Natural killer cell (primary cell): ENCODE measurements around the gene PDXP. TPM values are rescaled to one million over a fixed set of nuclear protein-coding genes. Genes with fewer than 3 reads are reported as not detected.

Experiments
- ATAC-seq, 3 donors: fragments of 150-1000 bp in 2 of 3; fragments of 200-7000 bp in 1 of 3; cut with Tn5 transposase; 1 replicate in 1 of 3; 2 replicates in 2 of 3; pipeline ENCODE4 v1.10.0; 2021; ENCODE audit warnings: mild to moderate bottlenecking in 2 of 3, moderate library complexity in 2 of 3
- DNase-seq, 2 donors: peaks; one replicate each; pipeline versions ENCODE4 v3.0.0 to v3.0.0-alpha.2; 2013 to 2021; ENCODE audit warnings: mixed read lengths in 1 of 2
- H3K27ac ChIP-seq: one replicate; pipeline ENCODE4 v1.5.1; 2013; ENCODE audit warnings: mild to moderate bottlenecking, low read length
- H3K27me3 ChIP-seq: one replicate; pipeline ENCODE4 v1.6.1; 2013; ENCODE audit warnings: low read length; ENCODE audit not compliant: control insufficient read depth, insufficient read depth
- H3K36me3 ChIP-seq: one replicate; pipeline ENCODE4 v1.6.1; 2013; ENCODE audit warnings: low read length; ENCODE audit not compliant: control insufficient read depth, insufficient read depth
- H3K4me1 ChIP-seq: one replicate; pipeline ENCODE4 v1.6.1; 2013; ENCODE audit warnings: low read length; ENCODE audit not compliant: control insufficient read depth, insufficient read depth
- H3K4me3 ChIP-seq: one replicate; pipeline ENCODE4 v1.5.1; 2013; ENCODE audit warnings: low read length
- H3K9me3 ChIP-seq: one replicate; pipeline ENCODE4 v1.6.1; 2013; ENCODE audit warnings: low read length; ENCODE audit not compliant: control insufficient read depth, insufficient read depth
- H3K27ac Mint-ChIP-seq, 2 donors: one replicate each; pipeline ENCODE4 v1.8.0; 2022; ENCODE audit warnings: mild to moderate bottlenecking in 2 of 2, mixed read lengths in 2 of 2, moderate library complexity in 1 of 2
- H3K27me3 Mint-ChIP-seq, 2 donors: one replicate each; pipeline ENCODE4 v1.8.0; 2022; ENCODE audit warnings: low read depth in 2 of 2, mixed read lengths in 2 of 2
- H3K36me3 Mint-ChIP-seq: one replicate; pipeline ENCODE4 v1.8.0; 2022; ENCODE audit warnings: mixed read lengths
- H3K4me1 Mint-ChIP-seq, 2 donors: one replicate each; pipeline ENCODE4 v1.8.0; 2022; ENCODE audit warnings: mixed read lengths in 2 of 2
- H3K4me3 Mint-ChIP-seq: one replicate; pipeline ENCODE4 v1.8.0; 2022; ENCODE audit warnings: mild to moderate bottlenecking, moderate library complexity, mixed read lengths
- H3K9me3 Mint-ChIP-seq, 2 donors: one replicate each; pipeline ENCODE4 v1.8.0; 2022; ENCODE audit warnings: mixed read lengths in 2 of 2
- WGBS: methylation state at CpG from one replicate; pipeline ENCODE4 v1.1.7; 2013; ENCODE audit warnings: missing lambda C conversion rate; ENCODE audit not compliant: insufficient coverage; 5-methylcytosine and 5-hydroxymethylcytosine counted together
- intact Hi-C: fragments of 100-400 bp; cut with micrococcal nuclease; formaldehyde crosslinking; loops from one replicate; pipeline ENCODE4 v1.14.2; 2022
- total RNA-seq, 4 donors: library from RNA; stranded (reverse); fragments of 120-200 nt in 1 of 4; gene quantifications; one replicate each; pipeline versions ENCODE4 v1.2.3 to v1.2.4, GENCODE V29; 2013 to 2022
- TF ChIP-seq, protein P1 (sequence below): fragments of 200-600 bp; IDR thresholded peaks from one replicate; pipeline ENCODE4 v1.8.0; 2022; ENCODE audit warnings: antibody characterized with exemption

The PDXP gene
- total RNA-seq, 3 donors from 2014 or later (not counting 1 experiment from before 2014, with no cell fraction given) = 8.3 to 14.2 (median 13.4) TPM

DNA sequence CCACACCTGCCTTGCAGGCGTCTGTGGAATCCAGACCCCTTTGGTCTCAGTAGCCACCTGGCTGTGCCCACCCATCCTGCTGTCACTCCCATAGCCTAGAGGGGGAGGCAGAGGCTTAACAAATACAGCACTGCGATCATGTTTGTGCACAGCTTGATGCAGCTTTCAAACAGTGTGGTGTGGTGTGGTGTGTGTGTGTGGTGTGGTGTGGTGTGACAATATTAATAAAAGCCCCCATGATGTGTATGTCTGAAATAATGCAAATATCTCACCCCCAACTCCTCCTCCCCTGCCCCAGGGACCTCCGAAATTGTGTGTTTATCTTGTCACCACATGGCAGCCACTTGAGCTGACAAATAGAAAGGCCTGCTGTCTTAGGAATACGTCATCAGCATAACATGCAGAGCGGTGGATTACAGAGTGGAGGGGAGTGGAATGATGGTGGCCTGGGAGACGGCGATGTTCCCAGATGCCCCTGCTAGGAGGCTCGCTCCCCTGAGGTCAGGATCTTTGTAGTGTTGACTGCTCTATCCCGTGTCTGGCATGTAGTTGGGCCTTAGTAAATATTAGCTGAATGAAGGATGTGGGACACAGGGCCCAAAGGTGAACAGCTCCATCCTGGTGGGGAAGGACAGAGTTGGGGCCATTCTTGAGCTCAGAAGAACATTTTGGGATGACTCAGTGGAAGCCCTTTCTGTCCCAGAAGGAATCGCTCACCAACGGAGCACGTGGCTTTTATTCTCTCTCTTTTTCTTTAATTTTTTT lies 2.8 kb downstream of the PDXP start:
- H3K36me3 Mint-ChIP-seq = no peaks in the 10 kb centered on the region
- H3K4me1 Mint-ChIP-seq = peaks cover 41 to 51% of the 10 kb centered on the region in 2 donors
- H3K27ac ChIP-seq = peak overlapping the region; percentile 16
- H3K27me3 ChIP-seq = no peaks in the 10 kb centered on the region
- 70% methylated on average over 9 of the region's 12 CpGs for WGBS
- H3K4me1 ChIP-seq = peaks cover 43% of the 10 kb centered on the region
- H3K27ac Mint-ChIP-seq = peak overlapping the region; percentile 70 to 77
- ATAC-seq (peak in 1 of 3 donors; percentile 6), DNase-seq (peak in 1 of 2 donors; percentile 66)
- H3K4me3 ChIP-seq = no peak overlapping the region
- no peaks in the 10 kb centered on the region for H3K27me3 Mint-ChIP-seq
- TF ChIP-seq, protein P1, sequence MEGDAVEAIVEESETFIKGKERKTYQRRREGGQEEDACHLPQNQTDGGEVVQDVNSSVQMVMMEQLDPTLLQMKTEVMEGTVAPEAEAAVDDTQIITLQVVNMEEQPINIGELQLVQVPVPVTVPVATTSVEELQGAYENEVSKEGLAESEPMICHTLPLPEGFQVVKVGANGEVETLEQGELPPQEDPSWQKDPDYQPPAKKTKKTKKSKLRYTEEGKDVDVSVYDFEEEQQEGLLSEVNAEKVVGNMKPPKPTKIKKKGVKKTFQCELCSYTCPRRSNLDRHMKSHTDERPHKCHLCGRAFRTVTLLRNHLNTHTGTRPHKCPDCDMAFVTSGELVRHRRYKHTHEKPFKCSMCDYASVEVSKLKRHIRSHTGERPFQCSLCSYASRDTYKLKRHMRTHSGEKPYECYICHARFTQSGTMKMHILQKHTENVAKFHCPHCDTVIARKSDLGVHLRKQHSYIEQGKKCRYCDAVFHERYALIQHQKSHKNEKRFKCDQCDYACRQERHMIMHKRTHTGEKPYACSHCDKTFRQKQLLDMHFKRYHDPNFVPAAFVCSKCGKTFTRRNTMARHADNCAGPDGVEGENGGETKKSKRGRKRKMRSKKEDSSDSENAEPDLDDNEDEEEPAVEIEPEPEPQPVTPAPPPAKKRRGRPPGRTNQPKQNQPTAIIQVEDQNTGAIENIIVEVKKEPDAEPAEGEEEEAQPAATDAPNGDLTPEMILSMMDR = peak; percentile 25
- no peaks in the 10 kb centered on the region for H3K9me3 Mint-ChIP-seq
- peaks cover 6% of the 10 kb centered on the region for H3K36me3 ChIP-seq
- H3K4me3 Mint-ChIP-seq = peak overlapping the region; percentile 47
- no peaks in the 10 kb centered on the region for H3K9me3 ChIP-seq
- intact Hi-C loops = loop anchor here (1.0 kb wide), 1 partner anchor 20 kb away; no protein-coding TSS in a partner anchor

DNA sequence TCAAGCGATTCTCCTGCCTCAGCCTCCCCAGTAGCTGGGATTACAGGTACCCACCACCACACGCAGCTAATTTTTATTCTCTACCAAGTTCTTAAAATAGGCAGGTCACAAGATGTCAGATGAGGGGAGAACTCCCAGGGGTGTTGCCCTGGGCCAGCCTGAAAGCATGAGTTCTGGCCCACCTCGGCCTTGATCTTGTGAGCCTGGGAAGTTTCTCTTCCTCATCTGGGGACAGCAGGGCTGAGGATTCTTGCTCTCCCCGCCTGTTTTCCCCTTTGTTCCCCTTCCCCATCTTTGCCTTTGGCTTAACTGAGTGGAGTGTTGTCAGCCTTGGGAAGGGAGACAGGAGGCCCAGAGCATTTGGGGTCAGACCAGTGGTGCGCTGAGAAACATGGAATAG lies 3.5 kb downstream of the PDXP start:
- Mint-ChIP-seq H3K27ac (peak overlapping the region in 1 of 2 donors; percentile 24), H3K36me3 (no peaks in the 10 kb centered on the region), H3K9me3 (no peaks in the 10 kb centered on the region), H3K27me3 (no peaks in the 10 kb centered on the region), H3K4me3 (no peak overlapping the region), H3K4me1 (peaks cover 48 to 49% of the 10 kb centered on the region in 2 donors)
- TF ChIP-seq, protein P1 = no peak
- Histone ChIP-seq H3K4me1 (peaks cover 45% of the 10 kb centered on the region), H3K36me3 (peaks cover 6% of the 10 kb centered on the region), H3K27me3 (no peaks in the 10 kb centered on the region), H3K27ac (peak overlapping the region; percentile 28), H3K9me3 (no peaks in the 10 kb centered on the region), H3K4me3 (no peak overlapping the region)
- intact Hi-C loops = no loop called here
- ATAC-seq = no peak
- 84% methylated on average over 4 of the region's 5 CpGs for WGBS
- no peak for DNase-seq

DNA sequence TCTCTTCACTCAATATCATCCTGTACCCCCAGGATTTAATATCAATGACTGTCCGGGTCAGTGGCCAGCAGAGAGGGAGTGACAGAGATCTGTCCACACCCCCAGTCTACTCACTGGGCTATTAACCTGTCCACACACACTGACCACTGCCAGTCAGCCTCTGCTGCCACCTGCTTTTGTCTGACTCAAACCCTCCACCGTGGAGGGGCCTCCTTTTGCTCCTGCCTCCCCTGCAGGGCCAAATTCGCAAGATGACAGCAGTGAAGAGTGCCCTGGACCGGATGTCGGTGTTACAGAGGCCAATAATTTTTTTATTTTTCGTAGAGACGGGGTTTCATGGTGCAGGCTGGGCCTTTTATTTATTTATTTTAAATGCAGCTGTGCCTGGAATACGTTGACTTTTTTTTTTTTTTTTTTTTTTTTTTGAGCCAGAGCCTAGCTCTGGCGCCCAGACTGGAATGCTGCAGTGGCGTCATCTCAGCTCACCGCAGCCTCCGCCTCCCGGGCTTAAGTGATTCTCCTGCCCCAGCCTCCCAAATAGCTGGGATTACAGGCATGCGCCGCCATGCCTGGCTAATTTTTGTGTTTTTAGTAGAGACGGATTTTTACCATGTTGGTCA lies 5.1 kb downstream of the PDXP start:
- H3K36me3 Mint-ChIP-seq = no peaks in the 10 kb centered on the region
- no peak overlapping the region for H3K4me3 Mint-ChIP-seq
- H3K27ac Mint-ChIP-seq = no peak overlapping the region
- WGBS = 92% methylated on average over 16 of the region's 16 CpGs
- Histone ChIP-seq H3K27me3 (no peaks in the 10 kb centered on the region), H3K4me1 (peaks cover 37% of the 10 kb centered on the region), H3K36me3 (peaks cover 6% of the 10 kb centered on the region), H3K27ac (no peak overlapping the region), H3K4me3 (no peak overlapping the region), H3K9me3 (no peaks in the 10 kb centered on the region)
- H3K4me1 Mint-ChIP-seq = peaks cover 37 to 39% of the 10 kb centered on the region in 2 donors
- intact Hi-C loops = no loop called here
- H3K27me3 Mint-ChIP-seq = no peaks in the 10 kb centered on the region
- no peak for ATAC-seq
- TF ChIP-seq, protein P1 = no peak
- no peaks in the 10 kb centered on the region for H3K9me3 Mint-ChIP-seq
- DNase-seq = no peak
